Endothelial cell of umbilical vein (primary cell): ENCODE data around the gene KIDINS220. TPM values are rescaled to one million over a fixed set of nuclear protein-coding genes. Genes with fewer than 3 reads are reported as not detected.

Experiments used
- BruUV-seq: library from RNA; stranded (reverse); fragments of 400-500 nt; replicated peaks from 2 replicates; lab custom pipeline; 2021; lab: Mats Ljungman, UMichigan
- CTCF ChIA-PET: fragments of 300-600, 350-600 bp; sonication (Branson Sonifier 250); formaldehyde crosslinking; loops from one replicate; lab custom pipeline; 2021; ENCODE audit warnings: antibody characterized with exemption, inconsistent platforms; lab: Charles Lee
- POLR2A ChIA-PET: fragments of 300-600, 350-600 bp; sonication (Branson Sonifier 250); formaldehyde crosslinking; loops from one replicate; lab custom pipeline; 2021; ENCODE audit warnings: antibody characterized with exemption, inconsistent platforms; lab: Charles Lee
- DNase-seq: peaks from one replicate; pipeline ENCODE4 v3.0.0-alpha.2; 2011; ENCODE audit warnings: low read depth, low spot score
- FAIRE-seq: peaks from 2 replicates; lab custom pipeline; 2011; peaks lifted over from hg19 to GRCh38; lab: Jason Lieb, UNC
- H2AFZ ChIP-seq: 2 replicates; pipeline ENCODE4 v1.6.0; 2012; ENCODE audit warnings: low read depth, low read length, control low read depth, inconsistent platforms
- H3K27ac ChIP-seq: 2 replicates; pipeline ENCODE4 v1.5.1; 2011; ENCODE audit warnings: low read depth, mild to moderate bottlenecking, control low read depth, low read length, moderate library complexity; ENCODE audit not compliant: insufficient read depth
- H3K27me3 ChIP-seq, 2 experiments: 2 replicates each; pipeline versions ENCODE4 v1.6.0 to v1.6.1; 2011; ENCODE audit warnings: low read length in 2 of 2, mixed read lengths in 1 of 2; ENCODE audit not compliant: control insufficient read depth in 2 of 2, insufficient read depth in 2 of 2
- H3K36me3 ChIP-seq, 2 experiments: 2 replicates in 1 of 2; 3 replicates in 1 of 2; pipeline ENCODE4 v1.5.1; 2011; ENCODE audit warnings: low read length in 2 of 2, mild to moderate bottlenecking in 1 of 2, moderate library complexity in 1 of 2; ENCODE audit not compliant: control insufficient read depth in 2 of 2, insufficient read depth in 2 of 2; ENCODE audit errors: extremely low read depth in 1 of 2
- H3K4me1 ChIP-seq: 3 replicates; pipeline ENCODE4 v1.5.1; 2011; ENCODE audit warnings: mild to moderate bottlenecking, low read length; ENCODE audit not compliant: control insufficient read depth, insufficient read depth; ENCODE audit errors: extremely low read depth
- H3K4me2 ChIP-seq: 2 replicates; pipeline ENCODE4 v1.6.1; 2011; ENCODE audit warnings: low read length, control low read depth, mixed read lengths; ENCODE audit not compliant: insufficient read depth
- H3K4me3 ChIP-seq, 3 experiments: fragments of 200-600 bp in 1 of 3; sonication (generic), shearing (Covaris generic) in 1 of 3; replicated peaks in 1 of 3; 2 replicates each; pipeline ENCODE4 v1.5.1; 2011 to 2016; ENCODE audit warnings: control low read depth in 3 of 3, low read length in 3 of 3, mild to moderate bottlenecking in 2 of 3, inconsistent platforms in 1 of 3, low read depth in 1 of 3, moderate library complexity in 1 of 3; ENCODE audit not compliant: insufficient read depth in 1 of 3
- H3K79me2 ChIP-seq: 2 replicates; pipeline ENCODE4 v1.6.0; 2012; ENCODE audit warnings: low read length, inconsistent platforms; ENCODE audit not compliant: control insufficient read depth, insufficient read depth
- H3K9ac ChIP-seq: replicated peaks from 2 replicates; pipeline ENCODE3; 2011; ENCODE audit warnings: low read length, control low read depth; ENCODE audit not compliant: insufficient read depth; ENCODE audit errors: extremely low read depth
- H3K9me1 ChIP-seq: replicated peaks from 3 replicates; pipeline ENCODE4 v1.6.0; 2011; ENCODE audit warnings: mild to moderate bottlenecking, low read length; ENCODE audit not compliant: control insufficient read depth, insufficient read depth; ENCODE audit errors: extremely low read depth
- H3K9me3 ChIP-seq: replicated peaks from 2 replicates; pipeline ENCODE4 v1.5.1; 2012; ENCODE audit warnings: low read length, inconsistent platforms; ENCODE audit not compliant: control insufficient read depth, insufficient read depth
- H4K20me1 ChIP-seq: replicated peaks from 2 replicates; pipeline ENCODE3; 2011; ENCODE audit warnings: mild to moderate bottlenecking, low read length; ENCODE audit not compliant: control insufficient read depth, insufficient read depth; ENCODE audit errors: extremely low read depth
- GATA2 ChIP-seq: IDR thresholded peaks from 2 replicates; pipeline ENCODE4 v1.7.0; 2011; ENCODE audit warnings: low read depth, mild to moderate bottlenecking, moderate library complexity, mixed read lengths, low read length; ENCODE audit not compliant: insufficient read length, insufficient read depth
- JUN ChIP-seq: IDR thresholded peaks from 2 replicates; pipeline ENCODE4 v1.6.1; 2011; ENCODE audit warnings: borderline replicate concordance, low read depth; ENCODE audit not compliant: insufficient read length, insufficient read depth
- MYC ChIP-seq: IDR thresholded peaks from one replicate; pipeline ENCODE4 v1.6.1; 2011; ENCODE audit warnings: mild to moderate bottlenecking, low read depth, low read length
- dilution Hi-C: fragments of 300-500 bp; cut with MboI; formaldehyde crosslinking; loops from one replicate; pipeline ENCODE4 v1.15.0; 2019; ENCODE audit warnings: low sequenced_read_pairs; ENCODE audit not compliant: extremely low pct_ligation_motif_present
- intact Hi-C: fragments of 100-400 bp; cut with micrococcal nuclease; formaldehyde crosslinking; loops from one replicate; pipeline ENCODE4 v1.10.0; 2022
- polyA plus RNA-seq, 4 experiments: library from polyadenylated mRNA; depleted of rRNA in 3 of 4; stranded (reverse) in 3 of 4; unstranded in 1 of 4; fragments of >200 nt; gene quantifications; 2 replicates each; pipeline versions ENCODE4 v1.2.1 to v1.2.3, GENCODE V29; 2011 to 2012; ENCODE audit warnings: missing spikeins in 1 of 4
- total RNA-seq: library from RNA; stranded (reverse); gene quantifications from 2 replicates; pipeline ENCODE4 v1.2.3, GENCODE V29; 2021
- TF ChIP-seq, protein P1 (sequence below), 2 donors: IDR thresholded peaks; 1 replicate in 1 of 2; 2 replicates in 1 of 2; pipeline ENCODE4 v1.5.1; 2011; ENCODE audit warnings: low read length in 2 of 2, mild to moderate bottlenecking in 2 of 2, moderate library complexity in 2 of 2, control low read depth in 1 of 2, inconsistent platforms in 1 of 2, low read depth in 1 of 2; ENCODE audit not compliant: insufficient read depth in 1 of 2; ENCODE audit errors: extremely low read depth in 1 of 2
- TF ChIP-seq, protein P2 (sequence below): IDR thresholded peaks from 2 replicates; pipeline ENCODE4 v1.6.1; 2011; ENCODE audit not compliant: insufficient read depth, insufficient read length

The KIDINS220 gene
- total and polyA plus RNA-seq, 2 donors (not counting 3 experiments of a cell fraction or from before 2014, with no cell fraction given), result 33.9 to 41.3 TPM

DNA sequence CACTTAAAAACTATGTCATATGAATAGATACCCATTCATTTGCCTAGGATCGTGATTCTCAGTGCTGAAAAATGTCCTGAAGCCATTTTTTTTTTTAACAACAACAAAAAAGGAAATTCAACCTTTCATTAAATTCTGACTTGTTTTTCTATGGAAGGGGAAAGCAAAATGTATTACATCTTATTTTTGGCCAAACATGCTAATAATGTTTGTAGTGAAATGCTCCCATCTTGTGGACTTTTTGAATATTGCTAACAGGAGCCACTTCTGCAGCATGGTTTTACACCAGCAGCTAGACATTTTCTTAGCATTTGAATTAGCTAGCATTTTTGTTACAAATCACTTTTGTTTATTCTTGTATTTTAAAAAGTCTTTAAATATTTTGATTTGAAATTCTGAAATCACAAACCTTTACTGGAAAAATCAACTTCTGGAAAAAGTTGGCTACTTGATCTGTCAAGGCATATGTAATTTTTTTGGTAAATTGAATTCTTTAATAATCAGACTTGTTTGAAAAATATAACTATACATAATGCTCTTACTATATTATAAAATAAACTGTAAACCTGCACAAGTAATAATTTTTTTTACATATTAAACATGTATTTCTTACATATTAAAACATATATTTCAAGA lies 75.8 kb downstream of the KIDINS220 start:
- Histone ChIP-seq H3K4me2 (no peak overlapping the region), H3K79me2 (no peaks in the 10 kb centered on the region), H3K27me3 (no peaks in the 10 kb centered on the region), H3K4me3 (no peak overlapping the region), H3K27ac (no peak overlapping the region), H3K36me3 (peaks cover 2 to 8% of the 10 kb centered on the region in 2 experiments), H2AFZ (no peak overlapping the region), H4K20me1 (no peaks in the 10 kb centered on the region), H3K9me1 (no peaks in the 10 kb centered on the region), H3K9ac (no peak overlapping the region), H3K9me3 (no peaks in the 10 kb centered on the region), H3K4me1 (no peaks in the 10 kb centered on the region)
- dilution Hi-C loops (no loop called here), intact Hi-C loops (loop anchor here (1.0 to 5.0 kb wide), 2 partner anchors 68 to 1334 kb away; no protein-coding TSS in a partner anchor)
- TF ChIP-seq JUN, result no peak
- TF ChIP-seq, protein P1, sequence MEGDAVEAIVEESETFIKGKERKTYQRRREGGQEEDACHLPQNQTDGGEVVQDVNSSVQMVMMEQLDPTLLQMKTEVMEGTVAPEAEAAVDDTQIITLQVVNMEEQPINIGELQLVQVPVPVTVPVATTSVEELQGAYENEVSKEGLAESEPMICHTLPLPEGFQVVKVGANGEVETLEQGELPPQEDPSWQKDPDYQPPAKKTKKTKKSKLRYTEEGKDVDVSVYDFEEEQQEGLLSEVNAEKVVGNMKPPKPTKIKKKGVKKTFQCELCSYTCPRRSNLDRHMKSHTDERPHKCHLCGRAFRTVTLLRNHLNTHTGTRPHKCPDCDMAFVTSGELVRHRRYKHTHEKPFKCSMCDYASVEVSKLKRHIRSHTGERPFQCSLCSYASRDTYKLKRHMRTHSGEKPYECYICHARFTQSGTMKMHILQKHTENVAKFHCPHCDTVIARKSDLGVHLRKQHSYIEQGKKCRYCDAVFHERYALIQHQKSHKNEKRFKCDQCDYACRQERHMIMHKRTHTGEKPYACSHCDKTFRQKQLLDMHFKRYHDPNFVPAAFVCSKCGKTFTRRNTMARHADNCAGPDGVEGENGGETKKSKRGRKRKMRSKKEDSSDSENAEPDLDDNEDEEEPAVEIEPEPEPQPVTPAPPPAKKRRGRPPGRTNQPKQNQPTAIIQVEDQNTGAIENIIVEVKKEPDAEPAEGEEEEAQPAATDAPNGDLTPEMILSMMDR (IDR thresholded peaks at IDR 0.05; ENCODE audit: extremely low read depth in 1 of 2, insufficient read depth in 1 of 2, low read depth in 1 of 2, low read length in 2 of 2), result peak in 1 of 2 donors; percentile 21
- no peak for TF ChIP-seq MYC
- TF ChIP-seq, protein P2, sequence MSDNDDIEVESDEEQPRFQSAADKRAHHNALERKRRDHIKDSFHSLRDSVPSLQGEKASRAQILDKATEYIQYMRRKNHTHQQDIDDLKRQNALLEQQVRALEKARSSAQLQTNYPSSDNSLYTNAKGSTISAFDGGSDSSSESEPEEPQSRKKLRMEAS, result no peak
- TF ChIP-seq GATA2, result no peak
- peak; percentile 47 for DNase-seq
- BruUV-seq, result no TSS peak
- ChIA-PET POLR2A (no interaction called here), CTCF (interaction anchor here (0.6 to 1.0 kb wide), 10 partner anchors 13 to 1666 kb away, joined by 3 to 6 read pairs (median 4); partner anchors contain the start of gene ID2)
- FAIRE-seq, result peak; percentile 74
